Measurements from ENCODE around the gene ENTHD1. TPM values are rescaled to one million over a fixed set of nuclear protein-coding genes. Genes with fewer than 3 reads are reported as not detected.

The ENTHD1 gene
- total RNA-seq, 2 experiments from 2014 or later, result 0.34 TPM

GRCh38 chr22:39745789-39746188 is 147.8 kb downstream of the ENTHD1 start:
- Mint-ChIP-seq H3K27me3 (no peaks in the 10 kb centered on the region), H3K4me3 (no peak overlapping the region), H3K36me3 (ENCODE audit: low read depth) (no peaks in the 10 kb centered on the region), H3K9me3 (no peaks in the 10 kb centered on the region), H3K27ac (peak overlapping the region; percentile 23), H3K4me1 (ENCODE audit: low read depth) (peaks cover 20% of the 10 kb centered on the region)
- DNase-seq (no peak), ATAC-seq (peak; percentile 45)
- intact Hi-C loops (cut with micrococcal nuclease), result no loop called here
- CTCF ChIA-PET, result interaction anchor here (1.4 kb wide), 1 partner anchor 211 kb away, joined by 4 read pairs; no protein-coding TSS in a partner anchor
- no peak for TF ChIP-seq CTCF (IDR thresholded peaks at IDR 0.05)
- POLR2A ChIA-PET, result no interaction called here

- Mint-ChIP-seq H3K27ac (no peak overlapping the region), H3K36me3 (ENCODE audit: low read depth) (no peaks in the 10 kb centered on the region), H3K4me3 (no peak overlapping the region), H3K4me1 (ENCODE audit: low read depth) (peaks cover 20% of the 10 kb centered on the region), H3K27me3 (no peaks in the 10 kb centered on the region), H3K9me3 (no peaks in the 10 kb centered on the region)
- DNase-seq, result no peak
- intact Hi-C loops (cut with micrococcal nuclease), result no loop called here
- no peak for ATAC-seq
- no peak for TF ChIP-seq CTCF (IDR thresholded peaks at IDR 0.05)
- CTCF ChIA-PET, result no interaction called here
- POLR2A ChIA-PET, result no interaction called here
Observed at GRCh38 chr22:39744353-39744752, 149.2 kb downstream of the ENTHD1 start.

- H3K4me1 Mint-ChIP-seq (ENCODE audit: low read depth), result peaks cover 20% of the 10 kb centered on the region
- POLR2A ChIA-PET, result no interaction called here
- no peak for DNase-seq
- ATAC-seq, result no peak
- no peaks in the 10 kb centered on the region for H3K9me3 Mint-ChIP-seq
- intact Hi-C loops (cut with micrococcal nuclease), result no loop called here
- CTCF ChIA-PET, result no interaction called here
- no peaks in the 10 kb centered on the region for H3K27me3 Mint-ChIP-seq
- no peak overlapping the region for H3K27ac Mint-ChIP-seq
- no peak for TF ChIP-seq CTCF (IDR thresholded peaks at IDR 0.05)
- H3K36me3 Mint-ChIP-seq (ENCODE audit: low read depth), result no peaks in the 10 kb centered on the region
- H3K4me3 Mint-ChIP-seq, result no peak overlapping the region
Observed at GRCh38 chr22:39743935-39744334, 149.6 kb downstream of the ENTHD1 start.

- intact Hi-C loops (cut with micrococcal nuclease), result no loop called here
- H3K36me3 Mint-ChIP-seq (ENCODE audit: low read depth), result no peaks in the 10 kb centered on the region
- no peak overlapping the region for H3K27ac Mint-ChIP-seq
- peaks cover 4% of the 10 kb centered on the region for H3K27me3 Mint-ChIP-seq
- no peak overlapping the region for H3K4me3 Mint-ChIP-seq
- ATAC-seq (no peak), DNase-seq (no peak)
- ChIA-PET POLR2A (interaction anchor here (0.9 kb wide), 1 partner anchor 75 kb away, joined by 3 read pairs; no protein-coding TSS in a partner anchor), CTCF (interaction anchor here (0.9 to 2.2 kb wide), 2 partner anchors 10 to 285 kb away, joined by 3 to 5 read pairs; no protein-coding TSS in a partner anchor)
- H3K9me3 Mint-ChIP-seq, result no peaks in the 10 kb centered on the region
- H3K4me1 Mint-ChIP-seq (ENCODE audit: low read depth), result peaks cover 3% of the 10 kb centered on the region
- TF ChIP-seq CTCF (IDR thresholded peaks at IDR 0.05), result no peak
Observed at GRCh38 chr22:39739338-39740027, 154.1 kb downstream of the ENTHD1 start.

GRCh38 chr22:39738746-39739145 is 154.8 kb downstream of the ENTHD1 start:
- H3K4me1 Mint-ChIP-seq (ENCODE audit: low read depth), result no peaks in the 10 kb centered on the region
- POLR2A ChIA-PET, result interaction anchor here (0.7 to 0.9 kb wide), 2 partner anchors 75 to 346 kb away, joined by 3 read pairs; no protein-coding TSS in a partner anchor
- no peak overlapping the region for H3K27ac Mint-ChIP-seq
- H3K4me3 Mint-ChIP-seq, result no peak overlapping the region
- TF ChIP-seq CTCF (IDR thresholded peaks at IDR 0.05), result no peak
- no peaks in the 10 kb centered on the region for H3K36me3 Mint-ChIP-seq (ENCODE audit: low read depth)
- intact Hi-C loops (cut with micrococcal nuclease), result no loop called here
- ATAC-seq (no peak), DNase-seq (no peak)
- H3K9me3 Mint-ChIP-seq, result no peaks in the 10 kb centered on the region
- peaks cover 4% of the 10 kb centered on the region for H3K27me3 Mint-ChIP-seq
- CTCF ChIA-PET, result interaction anchor here (2.2 kb wide), 1 partner anchor 286 kb away, joined by 5 read pairs; no protein-coding TSS in a partner anchor
